Ascending aorta (tissue), 2 donors: ENCODE data around the gene CHST12. TPM values are rescaled to one million over a fixed set of nuclear protein-coding genes. Genes with fewer than 3 reads are reported as not detected.

ENCODE experiments used
- DNase-seq, 2 donors: peaks; one replicate each; pipeline ENCODE4 v3.0.0-alpha.2; 2019; ENCODE audit warnings: low spot score in 2 of 2
- H3K27ac ChIP-seq, 2 donors: fragments of 200-600 bp; sonication (generic); one replicate each; pipeline ENCODE4 v1.5.1; 2016 to 2017; ENCODE audit warnings: mild to moderate bottlenecking in 1 of 2
- H3K27me3 ChIP-seq: fragments of 200-600 bp; sonication (generic); one replicate; pipeline ENCODE4 v1.5.1; 2017
- H3K36me3 ChIP-seq, 2 donors: fragments of 200-600 bp; sonication (generic); one replicate each; pipeline ENCODE4 v1.5.1; 2016
- H3K4me1 ChIP-seq, 2 donors: fragments of 200-600 bp; sonication (generic); one replicate each; pipeline ENCODE4 v1.5.1; 2016 to 2017; ENCODE audit warnings: mild to moderate bottlenecking in 1 of 2
- H3K4me3 ChIP-seq, 2 donors: fragments of 200-600 bp; sonication (generic); one replicate each; pipeline ENCODE4 v1.5.1; 2016 to 2017; ENCODE audit warnings: mild to moderate bottlenecking in 1 of 2
- H3K9me3 ChIP-seq, 2 donors: fragments of 200-600 bp; sonication (generic); one replicate each; pipeline ENCODE4 v1.5.1; 2016
- intact Hi-C: fragments of 100-400 bp; cut with DNase I; formaldehyde crosslinking; loops from one replicate; pipeline ENCODE4 v1.15.1; 2023
- total RNA-seq: library from RNA; depleted of rRNA; stranded (reverse); fragments of >200 nt; gene quantifications from one replicate; pipeline ENCODE4 v1.1.0, GENCODE V29; 2016
- TF ChIP-seq, protein P1 (sequence below), 3 experiments: fragments of 200-600 bp in 2 of 3; fragments of 450-650 bp in 1 of 3; sonication (generic) in 2 of 3; IDR thresholded peaks; one replicate each; pipeline ENCODE4 v1.5.1; 2016 to 2019; ENCODE audit warnings: antibody characterized with exemption in 3 of 3, mild to moderate bottlenecking in 1 of 3, moderate library complexity in 1 of 3

CHST12 gene
- total RNA-seq, 1 donor from 2014 or later, result 79.4 TPM

DNA sequence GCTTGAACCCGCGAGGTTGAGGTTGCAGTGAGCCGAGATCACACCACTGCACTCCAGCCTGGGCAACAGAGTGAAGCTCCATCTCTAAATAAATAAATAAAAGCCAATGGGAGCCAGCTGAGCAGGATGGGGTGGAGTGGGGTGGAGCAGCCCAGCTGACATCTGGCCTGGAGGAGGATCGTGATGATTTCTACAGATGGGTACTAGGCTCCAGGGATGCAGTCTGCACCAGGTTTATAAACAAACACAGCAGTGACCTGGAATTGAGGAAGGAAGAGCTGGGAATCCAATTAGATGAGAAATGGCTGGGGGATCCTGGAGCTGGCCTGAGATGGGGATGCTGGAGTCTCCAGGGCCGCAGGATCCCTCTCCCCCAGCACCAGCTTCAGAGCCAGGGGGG lies 80.1 kb downstream of the CHST12 start:
- Histone ChIP-seq H3K36me3 (no peaks in the 10 kb centered on the region), H3K4me1 (peaks cover 11 to 20% of the 10 kb centered on the region in 2 donors), H3K27ac (no peak overlapping the region), H3K9me3 (peaks cover 0 to 7% of the 10 kb centered on the region in 2 donors), H3K4me3 (no peak overlapping the region), H3K27me3 (no peaks in the 10 kb centered on the region)
- intact Hi-C loops, result loop anchor here (10.0 kb wide), 1 partner anchor 161 kb away; no protein-coding TSS in a partner anchor
- no peak for DNase-seq
- TF ChIP-seq, protein P1, sequence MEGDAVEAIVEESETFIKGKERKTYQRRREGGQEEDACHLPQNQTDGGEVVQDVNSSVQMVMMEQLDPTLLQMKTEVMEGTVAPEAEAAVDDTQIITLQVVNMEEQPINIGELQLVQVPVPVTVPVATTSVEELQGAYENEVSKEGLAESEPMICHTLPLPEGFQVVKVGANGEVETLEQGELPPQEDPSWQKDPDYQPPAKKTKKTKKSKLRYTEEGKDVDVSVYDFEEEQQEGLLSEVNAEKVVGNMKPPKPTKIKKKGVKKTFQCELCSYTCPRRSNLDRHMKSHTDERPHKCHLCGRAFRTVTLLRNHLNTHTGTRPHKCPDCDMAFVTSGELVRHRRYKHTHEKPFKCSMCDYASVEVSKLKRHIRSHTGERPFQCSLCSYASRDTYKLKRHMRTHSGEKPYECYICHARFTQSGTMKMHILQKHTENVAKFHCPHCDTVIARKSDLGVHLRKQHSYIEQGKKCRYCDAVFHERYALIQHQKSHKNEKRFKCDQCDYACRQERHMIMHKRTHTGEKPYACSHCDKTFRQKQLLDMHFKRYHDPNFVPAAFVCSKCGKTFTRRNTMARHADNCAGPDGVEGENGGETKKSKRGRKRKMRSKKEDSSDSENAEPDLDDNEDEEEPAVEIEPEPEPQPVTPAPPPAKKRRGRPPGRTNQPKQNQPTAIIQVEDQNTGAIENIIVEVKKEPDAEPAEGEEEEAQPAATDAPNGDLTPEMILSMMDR (IDR thresholded peaks at IDR 0.05), result no peak

DNA sequence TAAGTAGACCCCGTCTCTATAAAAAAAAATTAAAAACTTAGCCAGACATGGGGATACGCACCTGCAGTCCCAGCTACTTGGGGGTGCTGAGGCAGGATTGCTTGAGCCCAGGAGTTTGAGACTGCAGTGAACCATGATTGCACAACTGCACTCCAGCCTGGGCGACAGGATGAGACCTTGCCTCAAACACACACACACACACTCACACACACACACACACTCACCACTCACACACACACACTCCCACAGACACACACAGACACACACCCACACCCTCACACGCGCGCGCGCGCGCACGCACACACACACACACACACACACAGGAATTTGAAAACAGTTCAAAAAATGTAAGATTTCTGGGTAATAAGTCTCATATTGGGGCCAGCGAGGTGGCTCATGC lies 81.5 kb downstream of the CHST12 start:
- H3K9me3 ChIP-seq, result peaks cover 0 to 7% of the 10 kb centered on the region in 2 donors
- no peak overlapping the region for H3K4me3 ChIP-seq
- H3K27ac ChIP-seq, result no peak overlapping the region
- peaks cover 15 to 25% of the 10 kb centered on the region in 2 donors for H3K4me1 ChIP-seq
- no peaks in the 10 kb centered on the region for H3K36me3 ChIP-seq
- no peaks in the 10 kb centered on the region for H3K27me3 ChIP-seq
- DNase-seq, result no peak
- TF ChIP-seq, protein P1 (IDR thresholded peaks at IDR 0.05), result no peak
- intact Hi-C loops, result loop anchor here (5.0 to 10.0 kb wide), 2 partner anchors 72 to 160 kb away; partner anchors contain the start of genes BRAT1 and IQCE

DNA sequence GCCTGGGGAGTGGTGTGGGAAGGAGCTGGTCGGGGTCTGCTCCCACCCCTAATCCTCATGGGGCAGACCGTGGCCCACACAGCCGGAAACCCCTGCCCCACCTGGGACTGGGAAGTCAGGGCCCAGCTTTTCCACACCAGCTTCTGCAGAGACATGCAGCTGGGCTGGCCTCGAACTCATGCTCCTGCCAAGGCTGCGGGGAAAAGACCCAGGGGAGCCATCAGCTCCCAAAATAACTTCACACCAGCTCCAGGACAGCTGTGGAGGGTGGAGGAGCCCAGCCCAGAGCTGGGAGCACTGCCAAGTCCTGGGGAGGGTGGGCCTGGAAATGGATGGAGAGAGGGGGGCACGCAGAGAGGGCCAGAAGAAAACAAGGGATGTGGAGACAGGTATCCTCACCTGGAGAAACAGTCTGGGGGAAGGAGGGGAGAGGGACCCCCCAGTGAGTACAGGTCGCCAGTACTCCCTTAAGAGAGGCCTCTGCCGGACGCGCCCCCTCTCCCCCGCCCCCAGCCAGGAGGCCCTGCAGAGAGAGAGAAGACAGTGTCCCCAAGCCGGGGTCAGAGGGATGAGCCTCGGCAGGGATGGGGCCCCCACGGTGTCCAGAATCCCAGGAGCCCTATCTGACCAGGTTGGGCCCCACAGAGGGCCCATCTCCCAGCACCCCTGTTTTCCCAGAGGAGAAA lies 84.3 kb downstream of the CHST12 start:
- peaks cover 0 to 7% of the 10 kb centered on the region in 2 donors for H3K9me3 ChIP-seq
- intact Hi-C loops, result loop anchor here (2.0 to 10.0 kb wide), 3 partner anchors 31 to 157 kb away; partner anchors contain the start of genes BRAT1, IQCE and LFNG
- peak overlapping the region in 1 of 2 donors; percentile 14 for H3K4me3 ChIP-seq
- H3K27me3 ChIP-seq, result no peaks in the 10 kb centered on the region
- H3K27ac ChIP-seq, result peak overlapping the region; percentile 57 to 78
- peaks cover 15 to 27% of the 10 kb centered on the region in 2 donors for H3K4me1 ChIP-seq
- TF ChIP-seq, protein P1 (IDR thresholded peaks at IDR 0.05), result no peak
- no peak for DNase-seq
- no peaks in the 10 kb centered on the region for H3K36me3 ChIP-seq

DNA sequence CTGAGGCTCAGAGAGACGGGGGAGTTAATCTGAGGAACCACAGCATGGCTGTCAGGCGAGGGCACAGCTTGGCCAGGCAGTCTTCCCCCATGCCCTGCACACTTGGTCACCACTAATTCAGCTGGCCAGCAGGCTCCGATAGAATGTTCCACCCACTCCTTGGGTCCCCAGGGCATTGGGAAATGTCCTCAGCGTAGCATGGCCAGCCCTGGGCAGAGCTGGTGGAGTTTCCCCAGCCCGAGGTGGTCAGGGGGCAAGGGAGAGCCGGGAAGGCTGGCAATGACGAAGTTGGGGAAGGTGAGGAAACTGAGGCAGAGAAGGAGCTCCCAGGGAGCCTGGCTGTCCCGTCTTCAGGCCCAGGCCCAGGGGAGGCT lies 84.8 kb downstream of the CHST12 start:
- H3K27ac ChIP-seq, result peak overlapping the region; percentile 57 to 78
- H3K4me1 ChIP-seq, result peaks cover 15 to 27% of the 10 kb centered on the region in 2 donors
- H3K4me3 ChIP-seq, result peak overlapping the region in 1 of 2 donors; percentile 14
- TF ChIP-seq, protein P1 (IDR thresholded peaks at IDR 0.05), result no peak
- DNase-seq, result peak; percentile 41 to 92
- no peaks in the 10 kb centered on the region for H3K27me3 ChIP-seq
- no peaks in the 10 kb centered on the region for H3K36me3 ChIP-seq
- peaks cover 0 to 2% of the 10 kb centered on the region in 2 donors for H3K9me3 ChIP-seq
- intact Hi-C loops, result loop anchor here (2.0 to 10.0 kb wide), 3 partner anchors 31 to 157 kb away; partner anchors contain the start of genes BRAT1, IQCE and LFNG

DNA sequence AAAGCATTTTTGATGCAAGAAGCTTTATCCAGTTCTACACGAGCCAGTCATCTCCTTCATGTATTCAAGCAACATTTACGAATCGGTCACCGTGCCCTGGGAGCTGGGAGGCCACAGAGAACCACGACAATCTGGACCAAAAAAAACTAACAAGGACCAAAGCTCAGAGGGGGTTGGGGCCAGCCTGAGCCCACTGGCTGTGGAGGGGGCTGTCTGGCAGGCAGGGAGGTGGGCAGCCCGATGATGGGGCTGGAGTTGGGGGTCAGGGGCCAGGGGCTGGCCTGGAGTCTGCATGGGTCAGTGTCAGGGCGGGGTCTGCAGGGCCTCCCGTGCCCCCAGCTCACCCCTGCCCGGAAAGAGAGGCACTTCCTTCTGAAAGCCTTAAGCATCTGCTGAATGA lies 85.3 kb downstream of the CHST12 start:
- H3K36me3 ChIP-seq, result no peaks in the 10 kb centered on the region
- H3K27ac ChIP-seq, result peak overlapping the region; percentile 46 to 78
- intact Hi-C loops, result loop anchor here (2.0 to 10.0 kb wide), 3 partner anchors 30 to 156 kb away; partner anchors contain the start of genes BRAT1, IQCE and LFNG
- H3K4me1 ChIP-seq, result peaks cover 15 to 27% of the 10 kb centered on the region in 2 donors
- DNase-seq, result no peak
- no peak overlapping the region for H3K4me3 ChIP-seq
- TF ChIP-seq, protein P1 (IDR thresholded peaks at IDR 0.05), result no peak
- no peaks in the 10 kb centered on the region for H3K27me3 ChIP-seq
- H3K9me3 ChIP-seq, result no peaks in the 10 kb centered on the region
